Measurements from ENCODE around the gene ASAP2.
A peak's percentile ranks its signal among the peaks of the same experiment; 100 is the strongest.
"Not testable (repeated sequence)": the region's sequence is repeated elsewhere in the genome, so short reads cannot be mapped to it uniquely, and the experiment has no call there.

The ASAP2 gene

GRCh38 chr2:9212661-9213411 is 6.2 kb downstream of the ASAP2 start:
- no peak for DNase-seq

- no peak for DNase-seq
Observed at GRCh38 chr2:9213477-9214051, 7.0 kb downstream of the ASAP2 start.

- peak; percentile 6 for DNase-seq
Observed at GRCh38 chr2:9214873-9215272, 8.3 kb downstream of the ASAP2 start.

DNA sequence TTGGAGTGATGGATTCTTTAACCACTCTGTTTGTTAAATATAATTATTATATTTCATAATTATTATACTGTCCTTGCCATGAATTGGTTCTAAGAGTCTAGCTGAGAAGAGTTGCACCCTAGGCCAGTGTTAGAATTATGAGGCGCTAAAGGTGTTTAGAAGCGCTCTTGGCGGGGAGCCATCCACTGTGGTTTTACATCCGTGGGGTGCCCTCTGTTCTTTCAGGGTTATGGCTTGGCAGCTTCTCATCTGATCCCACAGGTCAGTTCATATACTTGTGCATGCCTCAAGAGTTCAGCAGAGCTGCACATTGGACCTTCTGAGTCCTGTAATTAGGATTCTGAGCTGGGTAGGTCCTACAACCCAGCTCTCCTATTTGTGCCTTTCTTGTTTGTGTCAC is 9.1 kb downstream of the ASAP2 start:
- peak; percentile 55 for DNase-seq

DNA sequence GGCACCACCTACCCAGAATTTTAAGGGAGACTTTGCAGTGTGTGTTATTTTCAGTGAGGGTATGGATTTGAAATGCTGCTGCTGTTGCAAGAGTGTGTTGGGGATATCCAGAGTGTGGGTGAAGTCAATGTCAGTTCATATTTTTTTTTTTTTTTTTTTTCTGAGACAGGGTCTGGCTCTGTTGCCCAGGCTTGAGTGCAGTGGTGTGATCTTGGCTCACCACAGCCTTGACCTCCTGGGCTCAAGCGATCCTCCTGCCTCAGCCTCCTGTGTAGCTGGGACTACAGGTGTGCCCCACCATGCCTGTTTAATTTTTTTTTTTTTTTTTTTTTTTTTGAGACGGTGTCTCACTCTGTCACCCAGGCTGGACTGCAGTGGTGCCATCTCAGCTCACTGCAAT is 9.5 kb downstream of the ASAP2 start:
- DNase-seq = not testable (repeated sequence)

DNA sequence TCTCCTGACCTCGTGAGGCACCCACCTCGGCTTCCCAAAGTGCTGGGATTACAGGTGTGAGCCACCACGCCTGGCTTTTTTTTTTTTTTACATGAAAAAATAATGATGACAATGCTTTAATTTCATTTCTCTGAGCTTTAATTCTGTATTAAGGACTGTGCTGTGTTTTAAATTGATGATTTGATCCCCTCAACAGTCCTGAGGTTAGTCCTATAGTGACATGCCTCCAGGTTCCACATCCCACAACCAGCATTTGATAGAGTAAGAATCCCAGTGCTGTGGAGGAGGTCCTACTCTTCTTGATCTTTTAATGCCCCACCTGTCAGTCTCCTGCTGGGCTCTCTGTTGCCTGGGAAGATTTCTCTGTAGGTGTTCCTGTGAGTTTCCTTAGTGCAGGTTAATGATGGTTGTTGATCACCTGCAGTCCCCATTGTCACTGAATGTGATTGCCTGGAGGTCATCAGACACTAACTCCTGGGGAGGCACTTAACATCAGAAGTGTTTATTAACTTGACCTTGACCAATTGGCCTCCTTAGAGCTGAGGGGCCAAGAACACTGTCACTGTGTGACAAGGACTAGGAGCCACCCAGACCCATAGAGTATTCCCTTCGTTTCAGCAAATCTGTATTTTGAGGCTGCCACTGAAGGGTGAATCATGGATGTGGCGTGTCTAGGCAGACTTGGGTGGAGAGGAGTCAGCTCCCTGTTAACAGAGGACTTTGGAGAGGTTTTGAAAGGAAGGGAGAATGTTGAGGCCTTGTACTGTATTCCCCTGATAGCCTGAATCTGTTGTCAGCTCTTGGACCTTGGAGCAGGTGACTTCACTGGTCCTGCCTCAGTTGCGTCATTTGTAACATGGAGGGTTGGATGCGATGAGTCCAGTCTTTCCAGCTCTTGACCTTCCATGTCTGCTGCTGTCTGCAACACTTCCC is 11.5 kb downstream of the ASAP2 start:
- peak; percentile 83 for DNase-seq

DNA sequence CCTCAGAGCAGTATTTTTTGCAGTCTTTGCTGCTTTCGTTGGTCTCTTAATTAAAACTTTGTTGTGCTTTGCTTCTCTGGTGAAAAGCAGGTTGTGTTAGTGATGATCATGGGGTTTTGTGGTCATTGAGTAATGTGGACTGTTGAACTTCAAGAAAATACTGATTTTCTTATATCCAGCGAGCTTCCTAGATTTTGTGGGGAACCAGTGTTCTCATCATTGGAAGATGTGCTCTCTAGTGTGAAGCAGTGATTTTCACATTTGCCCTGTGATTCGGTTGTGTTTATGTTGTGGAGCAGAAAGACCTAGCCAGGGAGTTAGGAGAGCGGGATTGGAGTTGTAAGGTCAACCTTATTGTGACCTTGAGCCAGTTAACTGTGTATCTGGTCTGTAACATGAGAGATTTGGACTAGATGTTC is 12.4 kb downstream of the ASAP2 start:
- DNase-seq = no peak

GRCh38 chr2:9220201-9220600 is 13.6 kb downstream of the ASAP2 start:
- DNase-seq = no peak

DNA sequence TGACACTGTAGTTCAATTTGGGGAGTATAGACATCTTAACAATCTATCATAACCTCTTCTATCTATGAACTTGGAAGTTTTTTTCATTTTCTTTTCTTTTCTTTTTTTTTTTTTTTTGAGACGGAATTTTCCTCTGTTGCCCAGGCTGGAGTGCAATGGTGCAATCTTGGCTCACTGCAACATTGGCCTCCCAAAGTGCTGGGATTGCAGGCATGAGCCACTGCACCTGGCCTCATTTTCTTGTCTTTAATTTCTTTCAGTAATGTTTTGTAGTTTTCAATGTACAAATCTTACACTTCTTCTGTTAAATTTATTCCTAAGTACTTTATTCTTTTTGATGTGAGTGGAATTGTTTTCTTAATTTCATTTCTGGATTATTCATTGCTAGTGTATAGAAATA is 14.6 kb downstream of the ASAP2 start:
- no peak for DNase-seq

GRCh38 chr2:9222239-9222892 is 15.8 kb downstream of the ASAP2 start:
- DNase-seq = no peak

GRCh38 chr2:9222893-9223287 is 16.3 kb downstream of the ASAP2 start:
- no peak for DNase-seq

DNA sequence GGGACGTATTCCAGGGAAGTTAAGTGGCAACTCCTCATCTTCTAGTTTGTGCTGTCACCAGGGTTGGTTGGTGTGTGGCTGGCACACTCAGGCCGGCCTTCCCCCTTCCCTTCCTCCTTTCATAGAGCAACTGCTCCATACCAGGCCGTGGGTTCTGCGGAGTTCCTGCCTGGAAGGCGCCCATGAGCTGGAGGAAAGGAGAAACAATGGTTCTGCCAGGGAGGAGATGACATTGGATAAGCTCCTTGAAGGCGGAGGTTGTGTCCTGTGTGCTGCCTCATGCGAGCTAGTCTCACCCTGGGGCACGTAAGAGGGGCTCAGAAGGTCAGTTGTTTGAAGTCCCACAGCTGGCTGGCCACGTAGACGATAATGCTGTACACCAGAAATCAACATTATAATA is 19.2 kb downstream of the ASAP2 start:
- no peak for DNase-seq

GRCh38 chr2:9226458-9227380 is 20.1 kb downstream of the ASAP2 start:
- no peak for DNase-seq

DNA sequence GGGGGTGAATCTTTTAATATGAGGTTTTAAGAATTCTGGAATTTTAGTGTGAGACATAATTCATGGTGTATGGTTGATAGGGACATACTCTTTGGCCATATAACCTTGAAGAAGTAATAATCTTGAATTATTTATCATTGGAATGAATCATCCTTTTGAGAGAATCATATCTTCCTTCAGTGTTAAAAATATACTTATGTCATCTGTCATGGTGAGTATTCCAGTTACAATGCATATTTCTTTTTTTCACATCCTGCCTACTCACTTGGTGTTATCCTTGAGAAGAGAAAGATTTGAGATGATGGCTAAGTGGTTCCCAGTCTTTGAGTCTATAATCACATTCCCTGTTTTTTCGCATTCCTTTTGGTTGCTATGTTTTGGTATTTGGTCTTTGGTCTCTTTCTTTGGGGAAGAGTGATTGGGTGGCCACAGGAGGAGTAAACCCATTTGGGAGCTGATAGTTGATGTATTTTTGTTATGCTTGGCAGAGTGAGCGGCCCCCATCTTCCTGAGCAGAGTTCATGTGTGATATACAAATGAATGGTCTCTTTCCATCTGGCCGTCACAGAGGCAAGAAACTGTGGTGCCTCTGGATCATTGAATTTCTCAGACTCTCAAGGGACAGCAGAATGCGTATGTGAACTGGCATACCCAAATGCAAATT is 21.6 kb downstream of the ASAP2 start:
- DNase-seq = no peak

DNA sequence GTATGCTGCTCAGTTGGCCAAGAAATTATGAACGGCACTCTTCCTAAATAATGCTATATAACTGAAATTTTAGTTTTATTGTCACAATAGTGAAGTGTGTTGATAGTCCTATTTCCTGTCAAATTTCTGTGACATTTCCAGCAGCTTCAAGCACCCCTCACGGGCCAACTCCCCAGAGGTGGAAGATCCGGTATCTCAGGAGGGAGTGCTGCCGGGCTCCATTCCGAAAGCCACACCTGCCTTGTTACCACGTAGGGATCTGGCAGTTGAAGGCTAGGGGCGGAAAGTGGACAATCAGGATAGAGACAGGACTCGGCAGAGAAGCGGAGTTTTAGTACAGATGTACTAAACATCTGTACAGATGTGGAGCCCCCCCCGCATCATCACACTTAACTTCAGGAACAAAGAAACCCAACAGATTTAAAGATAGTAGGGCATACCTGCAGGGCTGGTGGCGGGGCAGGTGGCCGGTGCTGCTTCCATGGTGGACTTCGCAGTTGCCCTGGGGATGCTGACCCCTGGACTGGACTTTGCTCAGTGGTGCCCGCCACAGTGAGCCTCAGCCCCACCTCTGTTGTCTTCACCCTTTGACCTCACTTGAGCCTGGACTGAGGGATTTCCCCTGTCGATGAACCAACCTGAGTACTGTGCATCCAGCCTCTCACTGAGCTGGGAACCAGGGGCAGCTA is 22.3 kb downstream of the ASAP2 start:
- no peak for DNase-seq

- no peak for DNase-seq
Observed at GRCh38 chr2:9229470-9229820, 22.8 kb downstream of the ASAP2 start.

DNA sequence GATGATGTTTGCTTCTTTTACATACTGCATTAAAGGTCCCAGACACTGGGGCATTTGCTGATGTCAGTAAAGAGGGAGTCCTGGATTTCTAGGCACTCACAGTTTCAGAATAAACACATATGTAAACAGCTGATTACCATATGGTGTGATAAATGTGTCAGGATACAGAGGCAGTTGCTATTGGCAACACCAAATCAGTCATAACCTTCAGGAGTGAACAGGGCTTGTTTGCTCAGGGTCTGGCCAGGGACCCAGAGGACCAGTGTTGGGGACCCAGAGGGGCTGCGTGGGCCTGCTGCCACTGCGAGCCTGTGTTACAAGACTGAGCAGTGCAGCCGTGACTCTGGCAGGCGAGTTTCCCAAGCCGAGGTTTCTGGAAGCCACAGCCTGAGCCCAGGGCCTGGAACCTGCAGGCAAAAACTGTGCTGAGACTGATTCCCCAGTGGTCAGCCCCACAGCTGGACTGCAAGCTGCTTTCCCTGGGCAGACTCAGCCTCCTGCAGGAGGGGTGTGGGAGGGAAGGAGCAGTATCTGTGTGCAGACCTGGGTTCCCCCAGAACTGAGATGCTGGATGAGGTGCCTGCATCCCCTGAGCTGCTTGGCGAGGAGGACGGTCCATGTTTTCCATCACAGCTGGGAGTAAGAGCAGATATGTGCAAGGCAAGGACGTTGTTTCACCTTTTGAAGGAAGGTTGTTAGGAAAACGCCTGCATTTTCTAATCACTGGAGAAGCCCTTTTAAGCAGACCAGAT is 23.6 kb downstream of the ASAP2 start:
- peak; percentile 11 for DNase-seq

- no peak for DNase-seq
Observed at GRCh38 chr2:9230881-9231280, 24.3 kb downstream of the ASAP2 start.

DNA sequence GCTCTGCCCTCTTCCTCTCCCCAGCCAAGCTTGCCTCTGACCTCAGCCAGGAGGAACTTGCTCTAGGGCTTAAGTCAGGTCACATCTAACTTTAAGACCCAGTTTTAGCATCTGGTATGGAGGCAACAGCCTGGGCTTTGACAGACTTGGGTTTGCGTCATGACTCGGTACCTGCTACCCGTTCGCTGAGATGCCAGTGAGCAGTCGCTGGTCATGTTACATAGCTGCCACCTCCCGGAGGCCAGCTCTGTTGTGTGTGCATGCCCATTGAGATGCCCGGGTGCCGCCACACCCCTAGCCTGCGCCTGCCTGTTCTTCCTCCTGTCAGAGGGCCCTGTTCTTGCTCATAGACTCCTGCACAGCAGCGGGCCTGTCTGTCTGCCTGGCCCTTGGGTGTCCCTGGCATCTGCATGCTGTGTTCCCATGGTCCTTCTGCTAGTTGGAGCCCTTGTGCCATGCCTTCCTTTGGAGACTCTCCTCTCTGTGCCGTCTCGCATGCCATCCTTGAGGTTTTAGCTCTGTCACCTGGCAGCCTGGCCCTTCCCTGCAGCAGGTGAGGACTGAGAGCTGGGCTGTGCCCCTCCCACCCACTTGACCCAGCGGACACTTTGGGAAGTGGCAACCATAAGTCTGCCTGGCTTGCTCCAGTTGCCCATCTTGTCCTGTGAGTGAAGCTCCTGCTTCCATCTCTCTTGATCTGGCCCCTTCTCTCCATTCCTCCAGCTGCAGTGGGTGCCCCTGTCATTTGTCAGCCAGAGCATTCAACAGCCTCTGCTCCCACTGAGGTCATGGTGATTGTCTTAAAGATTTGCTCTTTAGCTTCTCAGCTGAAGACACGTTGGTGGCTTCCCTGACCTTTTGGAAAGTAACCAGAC is 24.9 kb downstream of the ASAP2 start:
- DNase-seq = peak; percentile 2

All from NCI-H69 (cell line).